ENCODE measurements around the gene FAR2. TPM values are rescaled to one million over a fixed set of nuclear protein-coding genes. Genes with fewer than 3 reads are reported as not detected.
"Not testable (repeated sequence)": the region's sequence is repeated elsewhere in the genome, so short reads cannot be mapped to it uniquely, and the experiment has no call there.

FAR2 gene
- polyA plus RNA-seq, 4 donors: 38.2 to 48.0 (median 43.3) TPM

DNA sequence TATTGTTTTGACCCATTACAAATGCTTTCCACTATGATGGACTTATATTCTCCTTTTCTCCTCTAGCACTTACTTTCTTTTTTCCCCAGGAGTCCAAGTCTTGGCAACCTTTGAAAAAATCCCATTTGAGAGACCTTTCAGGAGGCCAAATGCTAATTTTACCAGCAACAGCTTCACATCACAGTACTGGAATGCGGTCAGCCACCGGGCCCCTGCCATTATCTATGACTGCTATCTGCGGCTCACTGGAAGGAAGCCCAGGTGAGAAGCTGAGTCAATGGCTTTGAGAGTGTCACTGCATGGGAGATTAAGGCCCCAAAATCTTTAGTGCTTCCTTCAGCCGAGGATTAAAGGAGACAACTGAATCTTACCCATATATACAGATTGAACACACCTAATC is 167.7 kb downstream of the FAR2 start:
- DNase-seq (ENCODE audit: low read depth in 4 of 4, low spot score in 3 of 4): no peak

DNA sequence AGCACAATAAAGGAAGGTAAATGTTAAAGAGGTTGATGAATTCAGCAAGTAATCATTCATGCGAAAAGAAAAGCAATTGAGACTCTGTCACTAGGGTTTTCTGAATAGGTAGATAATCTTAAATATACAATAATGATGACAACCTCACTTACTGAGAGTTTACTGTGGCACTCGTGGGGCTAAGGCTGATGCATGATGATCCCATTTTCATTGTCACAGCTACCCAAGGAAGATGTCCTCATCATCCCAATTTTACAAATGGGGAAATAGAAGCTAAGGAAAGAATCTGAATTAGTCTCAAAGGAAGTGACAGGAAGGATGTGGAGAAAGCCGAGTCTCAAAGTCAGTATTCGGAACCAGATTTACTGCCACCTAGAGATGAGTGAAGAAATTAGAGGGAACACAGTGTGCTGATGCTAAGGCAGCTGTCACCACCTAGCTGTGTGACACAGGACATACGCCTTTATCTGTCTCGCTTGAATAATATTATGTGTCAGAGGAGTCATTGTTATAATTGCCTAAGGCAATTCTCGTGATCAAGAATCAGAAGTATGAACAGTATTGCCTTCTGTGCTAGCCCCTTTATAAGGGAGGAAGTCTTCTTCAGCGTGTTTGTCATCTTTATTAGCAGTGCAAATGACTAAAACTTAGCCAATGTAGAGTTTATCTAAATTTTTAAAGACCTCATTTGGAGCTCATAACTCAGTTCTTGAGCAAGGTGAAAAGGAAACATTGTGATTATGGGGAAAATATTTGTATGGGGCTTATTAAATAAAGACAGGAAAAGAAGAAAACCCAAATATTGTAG is 168.7 kb downstream of the FAR2 start:
- DNase-seq (ENCODE audit: low read depth in 4 of 4, low spot score in 3 of 4): peak; percentile 15 to 43 (median 34)

DNA sequence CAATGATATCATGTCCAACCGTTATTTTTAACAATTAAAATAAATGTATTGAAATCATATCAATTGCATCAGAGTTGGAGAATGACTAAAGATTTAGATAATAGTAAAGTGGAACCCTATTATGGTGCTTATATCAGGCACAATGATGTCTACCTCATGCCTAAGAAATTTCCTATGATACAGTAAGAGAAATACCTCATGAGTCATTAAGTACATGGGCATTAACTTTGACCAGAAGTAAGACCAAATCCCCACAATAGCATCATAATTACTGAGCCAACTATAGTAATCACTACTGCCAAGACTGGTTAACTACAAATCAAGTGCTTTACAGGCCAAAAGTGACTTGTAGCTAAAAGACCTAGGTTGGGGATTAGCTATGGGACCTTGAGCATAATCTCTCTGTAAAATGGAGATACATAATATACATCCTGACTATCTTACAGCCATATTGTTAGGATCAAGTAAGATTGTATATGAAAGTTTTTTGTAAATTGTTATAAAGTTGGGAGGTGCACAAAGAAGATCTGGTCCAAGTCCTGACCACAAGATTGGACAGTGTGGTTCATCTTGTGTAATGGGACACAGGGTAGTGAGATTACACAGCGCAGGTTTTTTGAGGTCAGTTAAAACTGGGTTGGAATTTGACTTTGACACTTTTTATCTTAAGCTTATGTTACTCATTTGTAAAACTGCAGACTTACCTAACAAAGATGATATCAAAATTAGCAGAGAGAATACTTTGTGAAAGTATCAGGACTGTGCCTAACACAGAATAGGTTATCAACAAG is 171.4 kb downstream of the FAR2 start:
- no peak for DNase-seq (ENCODE audit: low read depth in 4 of 4, low spot score in 3 of 4)

DNA sequence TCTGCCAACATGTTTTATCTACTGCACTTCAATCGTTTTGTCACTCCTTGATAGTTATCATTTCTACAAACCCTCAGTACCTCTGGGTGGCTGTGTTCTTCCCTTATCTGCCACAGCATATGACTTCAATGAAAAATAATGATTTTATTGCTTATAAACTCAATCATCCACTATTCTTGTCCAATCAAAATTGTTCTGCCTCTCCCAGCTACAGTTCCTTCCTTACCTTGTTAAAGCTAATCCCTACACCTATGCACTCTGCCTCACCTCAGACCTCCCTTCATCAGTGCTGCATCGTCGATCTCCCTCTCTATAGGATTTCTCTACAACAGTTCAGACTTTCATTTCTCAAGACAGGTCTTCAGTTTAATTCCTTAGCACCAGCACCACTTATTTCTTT is 173.1 kb downstream of the FAR2 start:
- DNase-seq (ENCODE audit: low read depth in 4 of 4, low spot score in 3 of 4): no peak

DNA sequence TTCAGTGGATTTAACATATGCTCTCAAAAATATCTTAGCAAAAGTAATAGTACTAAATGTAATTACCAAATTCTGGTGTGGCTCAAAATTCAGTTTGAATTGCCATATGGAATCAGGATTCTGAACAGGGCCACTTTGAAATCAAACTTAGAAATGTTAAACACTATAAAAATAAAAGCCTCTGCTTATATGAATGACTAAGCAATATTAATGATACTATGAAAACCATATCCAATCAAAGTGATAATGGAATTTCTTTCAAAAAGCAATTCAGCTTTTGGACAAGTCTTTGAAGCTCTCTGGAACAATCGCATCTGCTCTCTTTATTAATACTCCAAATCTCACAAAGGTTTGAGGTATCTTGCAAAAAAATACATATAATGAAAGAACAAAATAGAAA is 180.3 kb downstream of the FAR2 start:
- no peak for DNase-seq (ENCODE audit: low read depth in 4 of 4, low spot score in 3 of 4)

DNA sequence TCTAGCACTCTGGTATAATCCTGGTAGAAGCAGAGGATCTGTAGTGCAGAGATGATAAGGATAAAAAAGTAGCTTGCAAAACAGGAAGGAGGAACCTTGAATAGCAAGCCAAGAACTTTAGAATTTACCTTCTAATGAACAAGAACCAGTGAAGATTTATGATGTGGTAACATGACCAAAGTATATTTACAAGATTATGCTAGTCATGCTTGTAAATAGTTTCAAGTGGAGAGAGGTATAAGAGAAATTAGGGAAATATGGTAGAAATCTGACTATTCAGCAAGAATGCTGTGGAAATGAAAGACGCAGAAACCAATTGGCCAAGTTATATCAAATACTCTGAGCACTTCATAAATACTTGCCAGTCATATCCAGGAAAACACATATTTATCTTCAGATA is 184.1 kb downstream of the FAR2 start:
- DNase-seq (ENCODE audit: low read depth in 4 of 4, low spot score in 3 of 4): no peak

DNA sequence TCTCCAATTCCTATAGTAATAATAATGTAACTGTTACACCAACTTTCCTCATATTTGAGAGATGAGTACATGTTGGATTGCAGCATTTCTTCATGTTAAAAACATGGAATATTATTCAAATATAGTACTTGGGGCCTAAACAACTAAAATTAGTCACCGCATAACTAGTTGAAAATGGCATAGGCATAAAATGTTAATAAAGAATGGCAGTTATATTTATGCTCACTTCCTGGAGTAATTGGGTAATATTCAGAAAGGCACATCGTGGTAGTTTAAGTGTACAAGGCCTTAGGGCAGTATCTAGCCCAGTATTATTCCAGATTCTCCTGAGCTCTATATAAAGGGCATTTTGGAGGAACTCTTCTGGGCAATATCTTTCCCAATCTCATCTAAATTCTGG is 185.9 kb downstream of the FAR2 start:
- DNase-seq (ENCODE audit: low read depth in 4 of 4, low spot score in 3 of 4): no peak

DNA sequence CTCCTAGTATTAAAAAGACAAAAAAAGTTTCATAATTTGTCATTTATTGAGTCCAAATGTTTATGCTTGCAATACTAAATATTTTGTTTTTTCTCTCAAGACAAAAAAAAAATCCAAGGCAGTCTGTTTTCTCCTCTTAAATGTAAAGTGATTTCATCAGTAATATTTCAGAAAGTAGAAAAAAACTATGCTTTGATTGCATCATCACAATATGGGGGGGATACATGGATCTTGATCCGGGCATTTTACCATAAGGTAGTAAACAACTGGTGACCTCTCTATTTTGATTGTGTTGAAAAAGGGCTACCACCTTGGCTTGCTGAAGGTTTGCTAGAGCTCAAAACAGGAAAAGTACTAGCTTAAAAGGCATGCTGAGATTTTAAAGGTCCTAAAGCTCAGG is 188.2 kb downstream of the FAR2 start:
- DNase-seq (ENCODE audit: low read depth in 4 of 4, low spot score in 3 of 4): no peak

DNA sequence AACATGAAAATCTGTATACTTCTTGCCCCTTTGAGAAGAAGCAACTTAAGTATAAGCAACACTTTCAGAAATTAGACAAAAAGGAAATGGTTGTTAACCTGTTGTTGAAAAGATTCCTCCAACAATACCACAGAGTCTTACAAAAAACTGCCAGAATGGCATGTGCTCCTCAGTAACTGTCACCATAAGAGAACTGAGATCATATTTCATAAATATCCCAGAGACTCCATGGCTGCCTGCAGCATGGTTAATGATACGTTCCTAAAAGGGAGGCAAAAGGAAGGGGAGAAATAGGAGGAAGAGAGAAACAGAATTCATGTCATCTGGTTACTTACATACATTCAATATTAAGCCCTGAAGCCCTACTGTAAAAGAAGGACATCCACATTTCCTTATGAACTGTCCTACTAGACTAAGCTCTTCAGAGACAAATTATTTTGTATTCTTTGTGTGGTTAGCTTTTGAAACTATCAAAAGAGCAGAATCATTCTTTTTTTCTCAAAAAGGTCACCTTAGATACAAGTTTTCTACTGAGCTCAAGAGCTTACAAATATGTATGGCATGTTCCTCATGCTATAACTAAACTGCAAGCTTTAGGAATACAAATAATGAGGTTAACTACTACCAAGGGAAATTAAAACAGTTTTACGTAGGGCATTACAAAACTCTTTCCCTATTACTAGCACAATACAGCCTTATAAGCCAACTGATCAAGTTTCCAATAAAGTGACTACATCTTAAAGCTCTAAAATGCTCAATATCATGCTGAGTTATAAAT is 194.1 kb downstream of the FAR2 start:
- DNase-seq (ENCODE audit: low read depth in 4 of 4, low spot score in 3 of 4): no peak

DNA sequence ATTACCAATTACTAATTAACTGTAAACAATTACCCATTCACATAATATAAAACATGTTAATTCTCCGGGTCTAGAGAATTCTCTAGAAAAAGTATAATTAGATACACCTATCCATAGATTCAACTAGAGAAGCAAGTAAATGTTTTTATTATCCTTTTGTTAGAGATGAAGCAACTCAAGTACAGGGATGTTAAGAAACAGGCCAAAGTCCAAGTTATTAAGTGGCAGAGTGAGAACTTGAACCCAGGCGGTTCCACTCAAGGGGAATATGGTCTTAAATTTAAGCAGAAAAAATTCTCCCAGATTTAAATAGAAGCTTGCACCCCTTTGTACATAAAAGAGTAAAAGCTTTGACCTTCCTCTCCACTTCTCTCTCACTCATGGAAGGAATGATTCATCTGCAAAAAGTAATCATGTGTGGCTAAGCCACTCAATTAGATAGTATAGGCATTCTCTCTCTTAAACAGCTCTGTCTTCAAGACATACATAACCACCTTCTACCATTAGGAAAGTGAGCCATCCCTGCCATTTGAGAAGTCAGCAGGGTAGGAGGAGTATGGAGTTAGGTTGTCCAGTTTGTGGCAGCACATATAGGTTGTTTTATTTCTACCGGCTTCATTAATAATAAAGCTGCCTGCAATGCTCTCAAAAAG is 197.8 kb downstream of the FAR2 start:
- DNase-seq (ENCODE audit: low read depth in 4 of 4, low spot score in 3 of 4): no peak

DNA sequence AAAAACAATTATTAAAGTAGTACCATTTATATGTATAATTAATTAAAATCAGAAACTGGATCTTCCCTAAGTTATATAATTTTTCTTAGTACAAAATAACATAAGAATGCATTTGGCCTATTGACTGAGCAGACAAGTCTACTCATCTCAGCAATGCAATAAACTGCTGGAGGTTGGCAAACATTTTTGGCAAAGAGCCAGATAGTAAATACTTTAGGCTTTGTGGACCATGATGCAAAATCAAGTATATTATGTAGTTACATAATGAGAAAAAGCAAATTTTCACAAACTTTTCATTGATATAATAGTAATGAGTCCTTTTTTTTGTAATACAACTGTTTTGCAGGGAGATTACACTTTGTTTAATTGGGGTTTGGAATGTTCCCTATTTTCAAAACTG is 201.0 kb downstream of the FAR2 start:
- no peak for DNase-seq (ENCODE audit: low read depth in 4 of 4, low spot score in 3 of 4)

DNA sequence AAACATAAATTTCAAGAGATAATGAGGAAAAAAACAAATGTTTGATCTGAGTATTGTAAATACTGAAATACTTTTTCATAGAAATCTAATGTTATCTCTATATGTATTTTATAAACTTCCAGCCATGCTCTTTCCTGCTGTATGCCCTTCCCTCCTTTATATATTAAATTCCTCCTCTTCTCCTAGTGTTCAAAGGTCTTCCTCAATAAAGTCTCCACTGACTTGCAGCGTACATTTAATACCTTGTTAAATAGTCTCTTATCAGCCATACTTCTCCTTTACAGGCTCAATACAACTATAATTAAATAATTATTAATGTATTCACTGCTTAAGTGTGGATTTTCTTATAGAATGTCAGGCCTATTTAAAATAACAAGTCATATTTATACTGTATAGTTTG is 205.9 kb downstream of the FAR2 start:
- no peak for DNase-seq (ENCODE audit: low read depth in 4 of 4, low spot score in 3 of 4)

DNA sequence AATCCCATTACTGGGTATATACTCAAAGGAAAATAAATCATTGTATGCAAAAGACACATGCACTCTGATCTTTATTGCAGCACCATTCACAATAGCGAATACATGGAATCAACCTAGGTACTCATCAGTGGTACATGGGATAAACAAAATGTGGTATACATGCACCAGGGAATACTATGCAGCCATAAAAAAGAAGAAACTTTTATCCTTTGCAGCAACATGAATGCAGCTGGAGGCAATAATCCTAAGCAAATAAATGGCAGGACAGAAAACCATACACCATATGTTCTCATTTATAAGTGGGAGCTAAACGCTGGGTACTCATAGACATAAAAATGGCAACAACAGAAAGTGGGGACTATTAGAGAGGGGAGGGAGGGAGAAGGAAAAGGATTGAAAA is 216.0 kb downstream of the FAR2 start:
- no peak for DNase-seq (ENCODE audit: low read depth in 4 of 4, low spot score in 3 of 4)

DNA sequence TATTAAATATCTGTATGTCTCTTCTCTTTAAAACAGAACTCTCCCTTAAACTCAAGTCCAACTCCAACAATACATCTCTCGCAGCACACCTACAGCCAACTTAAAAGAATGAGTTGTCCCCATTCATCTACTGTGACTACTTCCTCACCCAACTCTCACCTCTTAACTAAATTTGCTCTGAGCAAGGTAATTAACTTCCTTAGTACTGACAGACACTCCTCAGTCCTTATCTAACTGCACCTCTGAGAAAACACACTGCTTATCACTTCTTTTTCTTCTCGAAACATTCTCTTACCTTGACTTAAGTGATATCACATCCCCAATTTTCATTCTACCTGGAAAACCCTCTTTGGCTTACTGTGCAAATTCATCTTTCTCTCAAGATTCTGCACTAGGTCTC is 224.9 kb downstream of the FAR2 start:
- no peak for DNase-seq (ENCODE audit: low read depth in 4 of 4, low spot score in 3 of 4)

DNA sequence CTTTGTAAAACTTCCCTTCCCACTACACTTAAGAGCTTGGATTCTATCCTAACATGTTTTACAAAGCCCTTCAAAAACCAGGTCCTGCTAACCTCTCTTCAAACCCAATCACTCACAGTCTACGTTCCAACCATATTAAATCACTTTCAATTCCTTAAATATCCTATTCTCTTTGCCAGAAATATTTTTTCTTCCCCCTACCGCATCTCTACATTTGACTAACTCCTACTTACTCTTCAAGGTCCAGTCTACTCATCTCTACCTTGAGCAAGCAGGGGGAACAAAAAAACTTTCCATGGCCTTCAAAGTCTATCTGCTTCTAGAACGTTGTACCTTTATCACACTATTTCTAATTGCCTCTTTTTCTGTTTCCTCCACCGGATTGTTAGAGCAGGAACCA is 225.8 kb downstream of the FAR2 start:
- no peak for DNase-seq (ENCODE audit: low read depth in 4 of 4, low spot score in 3 of 4)

DNA sequence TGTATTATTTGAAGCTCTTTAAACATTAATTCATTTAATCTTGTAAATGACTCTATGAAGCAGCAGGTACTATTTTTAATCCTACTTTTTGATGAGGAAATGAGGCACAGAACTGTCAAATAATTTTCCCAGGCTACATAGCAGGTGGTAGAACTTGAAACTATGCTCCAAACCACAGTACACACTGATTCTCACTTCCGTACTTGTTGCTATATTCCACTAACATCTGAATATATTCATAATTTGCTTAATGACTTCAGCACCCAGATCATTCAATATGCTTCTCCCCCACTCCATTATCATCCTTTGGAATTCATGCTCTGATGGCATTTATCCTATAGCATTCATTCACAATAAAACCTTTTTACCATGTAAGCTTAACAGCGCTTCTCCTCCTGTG is 227.0 kb downstream of the FAR2 start:
- no peak for DNase-seq (ENCODE audit: low read depth in 4 of 4, low spot score in 3 of 4)

DNA sequence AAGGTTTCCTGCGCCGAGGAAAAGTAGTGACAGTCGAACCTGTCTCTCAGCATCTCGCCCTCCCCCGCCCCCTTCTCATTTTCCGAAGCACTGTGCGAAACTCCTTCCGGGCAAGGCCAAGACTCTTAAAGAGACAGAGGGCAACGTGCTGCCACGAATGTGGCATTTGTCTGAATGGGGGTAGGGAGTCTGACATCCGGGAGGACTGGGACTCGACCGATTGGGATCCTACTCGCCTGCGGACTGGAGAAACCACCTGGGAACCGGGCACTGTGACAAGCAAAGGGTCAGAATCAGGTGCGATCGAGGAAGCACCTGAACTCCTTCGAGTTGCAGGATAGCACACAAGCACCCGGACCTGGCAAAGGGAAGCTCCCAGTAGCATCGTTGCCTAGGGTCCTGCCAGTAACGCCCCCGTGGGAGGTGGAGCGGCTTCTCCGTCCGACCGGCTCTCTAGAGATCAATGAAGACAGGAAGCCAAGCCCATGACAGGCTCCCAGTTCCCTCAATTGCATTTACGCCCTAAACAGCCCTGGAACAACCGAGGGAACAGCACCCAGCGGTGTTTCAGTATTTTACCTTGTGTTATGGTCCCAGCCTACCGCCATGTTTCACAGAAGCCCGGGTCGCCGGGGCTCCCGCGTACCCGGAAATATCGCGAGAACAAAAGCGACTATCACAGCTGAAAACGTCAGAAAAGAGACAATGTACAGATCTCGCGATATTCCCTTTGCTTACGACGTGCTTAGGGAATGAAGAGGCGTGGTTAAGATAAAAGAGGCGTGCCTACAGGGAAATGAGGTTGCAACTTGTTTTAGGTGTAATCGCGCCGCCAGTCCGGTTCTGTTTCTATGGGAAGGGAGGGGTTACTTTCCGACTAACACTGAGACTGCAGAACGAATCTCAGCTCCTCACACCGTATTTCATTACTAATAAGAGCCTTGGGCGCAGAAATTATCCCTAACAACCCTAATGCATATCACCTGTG is 231.8 kb downstream of the FAR2 start, which contains the start of gene ERGIC2:
Gene ERGIC2 (minus strand): TSS at position 637 of the 988 bp plus-strand sequence. CDS start 9,539 bp downstream, outside the sequence.
- DNase-seq (ENCODE audit: low read depth in 4 of 4, low spot score in 3 of 4): peak; percentile 94 to 99 (median 98)

DNA sequence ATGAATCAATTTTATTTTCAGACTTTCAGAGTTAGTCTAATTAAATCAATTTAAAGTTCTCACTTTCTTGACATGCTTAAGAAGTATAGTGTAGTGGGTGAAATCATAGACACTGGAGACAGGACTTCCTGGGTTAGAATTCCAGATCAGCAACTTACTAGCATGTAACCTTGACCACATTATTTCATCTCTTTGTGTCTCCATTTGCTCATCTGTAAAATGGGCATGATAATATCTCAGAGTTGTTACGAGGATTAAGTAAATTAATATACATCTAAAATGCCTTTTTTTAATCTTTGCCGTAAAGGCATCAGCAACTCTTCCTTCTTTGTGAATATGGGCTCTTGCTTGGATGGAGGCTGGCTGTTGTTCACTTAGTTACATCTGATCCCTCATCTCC is 233.2 kb downstream of the FAR2 start:
- DNase-seq (ENCODE audit: low read depth in 4 of 4, low spot score in 3 of 4): no peak

DNA sequence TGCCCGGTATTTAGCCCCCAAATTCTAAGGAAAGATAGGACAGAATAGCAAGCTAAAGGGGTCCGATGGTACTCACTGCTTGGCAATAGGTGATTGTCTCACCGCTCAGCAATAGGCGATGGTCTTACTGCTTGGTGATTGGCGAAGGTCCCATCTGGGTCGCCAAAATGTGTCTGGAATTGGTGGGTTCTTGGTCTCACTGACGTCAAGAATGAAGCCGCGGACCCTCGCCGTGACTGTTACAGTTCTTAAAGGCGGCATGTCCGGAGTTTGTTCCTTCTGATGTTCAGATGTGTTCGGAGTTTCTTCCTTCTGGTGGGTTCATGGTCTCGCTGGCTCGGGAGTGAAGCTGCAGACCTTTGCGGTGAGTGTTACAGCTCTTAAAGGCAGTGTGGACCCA is 236.1 kb downstream of the FAR2 start:
- not testable (repeated sequence) for DNase-seq (ENCODE audit: low read depth in 4 of 4, low spot score in 3 of 4)

All from right renal pelvis (tissue), 4 donors.